RWPE1 (cell line): Measurements from ENCODE around the gene LYRM1.
"Not testable (repeated sequence)": the region's sequence is repeated elsewhere in the genome, so short reads cannot be mapped to it uniquely, and the experiment has no call there.

Experiments used
- CTCF ChIA-PET: fragments of 350-600 bp; sonication (Branson Sonifier 250); formaldehyde crosslinking; extraction: SDS; loops from one replicate; lab custom pipeline; 2021; lab: Yijun Ruan, JAX
- POLR2A ChIA-PET: fragments of 400-600 bp; formaldehyde crosslinking; extraction: SDS; loops from one replicate; lab custom pipeline; 2020; ENCODE audit warnings: antibody characterized with exemption; ENCODE audit not compliant: low non-redundant PET; lab: Yijun Ruan, JAX
- DNase-seq: peaks from one replicate; pipeline ENCODE4 v3.0.0; 2012; ENCODE audit warnings: low spot score
- H3K27ac ChIP-seq: fragments of 450-650 bp; 2 replicates; pipeline ENCODE4 v1.5.1; 2017
- CTCF ChIP-seq: fragments of 450-650 bp; conservative IDR thresholded peaks from 2 replicates; pipeline ENCODE4 v1.5.1; 2017; ENCODE audit warnings: low read depth, mild to moderate bottlenecking

The LYRM1 gene

DNA sequence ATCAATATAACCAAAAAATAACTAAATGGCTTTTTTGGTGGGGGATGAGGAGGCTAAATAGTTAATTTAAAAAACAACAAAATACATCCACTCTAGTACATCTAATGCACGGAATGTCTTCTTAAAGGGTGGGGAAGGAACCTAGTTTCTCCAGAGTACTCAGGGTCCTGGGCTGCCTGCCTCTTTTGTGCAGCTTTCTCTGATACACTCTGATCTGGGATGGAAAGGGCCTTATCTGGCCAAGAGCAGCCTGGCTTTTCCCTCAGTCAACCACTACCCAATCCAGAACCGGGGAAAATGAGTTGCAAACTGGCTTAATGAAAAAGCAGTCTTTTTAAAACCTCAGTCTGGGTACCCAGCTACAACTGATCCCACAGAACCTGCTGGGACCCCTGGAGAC is 43.3 kb upstream of the LYRM1 start:
- ChIA-PET POLR2A (no interaction called here), CTCF (no interaction called here)
- H3K27ac ChIP-seq = no peak overlapping the region
- TF ChIP-seq CTCF = no peak
- no peak for DNase-seq

DNA sequence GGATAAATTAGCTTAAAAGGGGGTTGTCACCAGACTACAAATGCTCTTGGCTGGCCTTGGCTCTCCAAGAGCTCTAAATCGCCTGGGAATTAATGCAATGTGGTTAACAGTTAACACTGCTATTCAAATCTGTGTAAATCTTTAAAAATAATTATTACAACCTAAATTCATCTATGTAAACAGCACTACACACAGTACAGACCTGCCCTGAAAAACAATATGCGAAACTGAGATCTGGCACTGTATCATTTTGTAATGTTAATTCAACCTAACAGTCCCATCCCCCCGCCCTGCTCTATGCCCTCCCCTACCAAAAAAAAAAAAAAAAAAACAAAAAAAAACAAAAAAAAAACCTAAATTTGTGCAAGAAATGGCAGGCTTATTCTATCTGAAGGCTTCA is 41.3 kb upstream of the LYRM1 start:
- DNase-seq = no peak
- no peak overlapping the region for H3K27ac ChIP-seq
- POLR2A ChIA-PET = no interaction called here
- TF ChIP-seq CTCF = no peak
- CTCF ChIA-PET = no interaction called here

DNA sequence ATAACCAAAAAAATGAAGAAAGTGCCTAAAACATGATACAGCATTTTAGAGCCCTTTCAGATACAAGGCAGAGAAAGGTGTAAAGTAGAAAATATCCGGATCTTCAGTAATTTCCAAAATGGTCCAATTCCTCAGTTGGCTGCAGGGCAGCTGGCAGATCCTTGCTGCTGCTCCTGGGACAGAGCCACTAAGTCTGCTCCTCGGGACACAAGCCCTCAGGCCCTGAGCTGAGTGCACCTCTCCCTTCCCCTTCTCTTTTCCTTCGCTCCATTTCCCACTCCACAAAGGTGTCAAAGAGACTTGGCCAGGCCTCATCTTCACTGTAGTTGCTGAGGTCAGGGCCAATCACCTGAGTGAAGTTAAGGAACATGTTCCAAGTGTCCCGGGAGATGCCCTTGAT is 40.9 kb upstream of the LYRM1 start:
- POLR2A ChIA-PET = no interaction called here
- peak overlapping the region; percentile 50; the same call in 1 of the 2 replicates for H3K27ac ChIP-seq
- no peak for TF ChIP-seq CTCF

DNA sequence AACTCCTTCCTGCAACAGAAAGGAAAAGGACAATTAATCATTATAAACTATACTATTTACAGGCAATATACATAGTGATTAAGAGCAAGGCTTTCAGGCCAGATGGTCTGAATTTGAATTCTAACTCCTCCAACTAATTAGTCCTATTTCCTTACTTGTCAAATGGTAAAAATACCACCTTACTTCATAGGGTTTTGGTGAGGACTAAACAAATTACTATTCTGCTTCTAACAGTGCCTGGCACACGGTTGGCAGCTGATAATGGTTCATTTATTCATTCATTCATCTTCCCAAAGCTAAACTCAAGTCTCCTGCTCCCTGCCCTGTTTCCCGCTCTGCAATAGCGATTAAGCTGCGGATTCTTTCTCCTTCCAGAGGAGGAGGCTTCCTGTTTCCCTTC is 40.2 kb upstream of the LYRM1 start:
- ChIA-PET CTCF (no interaction called here), POLR2A (no interaction called here)
- no peak overlapping the region for H3K27ac ChIP-seq
- no peak for TF ChIP-seq CTCF
- DNase-seq = no peak

More for the DNA sequence above, 40.9 kb upstream of the LYRM1 start:
- CTCF ChIA-PET = interaction anchor here (0.5 kb wide), 1 partner anchor 474 kb away, joined by 3 read pairs; no protein-coding TSS in a partner anchor
- DNase-seq = no peak

GRCh38 chr16:20860995-20861394 is 39.6 kb upstream of the LYRM1 start:
- DNase-seq, POLR2A ChIA-PET, H3K27ac ChIP-seq, CTCF ChIA-PET: not testable (repeated sequence)

- H3K27ac ChIP-seq = 0 out of 2 replicates have a peak overlapping the region, but pooled peaks have one; percentile 5
- POLR2A ChIA-PET = no interaction called here
These were observed 38.2 kb upstream of the LYRM1 start for GRCh38 chr16:20862162-20862960.

GRCh38 chr16:20864376-20864775 is 36.2 kb upstream of the LYRM1 start:
- POLR2A ChIA-PET, CTCF ChIA-PET, H3K27ac ChIP-seq, DNase-seq: not testable (repeated sequence)

More at GRCh38 chr16:20862162-20862960, 38.2 kb upstream of the LYRM1 start:
- CTCF ChIA-PET = no interaction called here
- no peak for TF ChIP-seq CTCF
- DNase-seq = no peak
